GM21526 (cell line): ENCODE results near the gene KLK8.

Experiments used
- ATAC-seq: cut with Tn5 transposase; IDR thresholded peaks from one replicate; pipeline ENCODE4 v1.9.1; 2021; ENCODE audit warnings: moderate library complexity; ENCODE audit not compliant: unreplicated experiment, low FRiP score

Gene KLK8

GRCh38 chr19:50957587-50957986 lies 43.8 kb downstream of the KLK8 start:
- no peak for ATAC-seq

GRCh38 chr19:50952910-50953309 lies 48.5 kb downstream of the KLK8 start, which contains the start of gene KLK5:
Gene KLK5, minus strand, starts transcription at chr19:50953038. Its CDS starts 381 bp downstream, at chr19:50952657.
- no peak for ATAC-seq

- ATAC-seq, result no peak
These were observed 51.5 kb downstream of the KLK8 start for GRCh38 chr19:50949861-50950260.

GRCh38 chr19:50947123-50947522 lies 54.3 kb downstream of the KLK8 start:
- no peak for ATAC-seq
